HG03039 (cell line): ENCODE results near the gene RNF115.
"Not testable (repeated sequence)": the region's sequence is repeated elsewhere in the genome, so short reads cannot be mapped to it uniquely, and the experiment has no call there.

Experiments used
- ATAC-seq: cut with Tn5 transposase; IDR thresholded peaks from one replicate; pipeline ENCODE4 v1.9.1; 2021; ENCODE audit warnings: mild to moderate bottlenecking, moderate library complexity; ENCODE audit not compliant: unreplicated experiment

Gene RNF115

DNA sequence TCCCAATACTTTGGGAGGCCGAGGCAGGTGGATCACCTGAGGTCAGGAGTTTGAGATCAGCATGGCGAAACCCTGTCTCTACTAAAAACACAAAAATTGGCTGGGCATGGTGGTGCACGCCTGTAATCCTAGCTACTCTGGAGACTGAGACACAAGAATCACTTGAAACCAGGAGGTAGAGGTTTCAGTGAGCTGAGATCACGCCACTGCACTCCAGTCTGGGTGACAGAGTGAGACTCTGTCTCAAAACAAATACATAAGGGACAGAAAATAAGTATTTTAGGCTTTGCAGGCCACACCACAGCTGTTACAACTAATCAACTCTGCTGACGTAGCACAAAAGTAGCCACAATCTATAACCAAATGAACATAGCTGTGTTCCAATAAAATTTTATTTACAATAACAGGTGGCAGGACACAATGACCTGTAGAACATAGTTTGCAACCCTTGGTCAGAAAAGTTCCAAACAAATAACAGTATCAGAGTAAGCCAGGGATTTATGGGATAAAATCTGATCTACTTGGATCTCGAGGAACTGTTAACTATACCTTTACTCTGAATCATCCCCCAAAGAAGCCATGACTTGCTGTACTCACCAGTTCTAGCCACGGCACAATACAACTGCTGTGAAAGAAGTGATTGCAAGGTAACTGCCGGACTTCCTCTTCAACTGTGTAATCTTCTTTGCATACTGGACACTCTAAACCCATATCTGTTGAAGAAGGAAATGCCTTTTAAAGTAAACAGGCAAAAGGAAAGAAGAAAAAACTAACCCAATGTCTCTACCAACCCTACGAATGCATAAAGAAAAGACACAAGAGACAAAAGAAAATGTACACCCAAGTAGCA is 76.3 kb downstream of the RNF115 start:
- no peak for ATAC-seq

- ATAC-seq, result no peak
These were observed 83.6 kb downstream of the RNF115 start for GRCh38 chr1:145740269-145740668.

GRCh38 chr1:145736191-145736590 is 87.7 kb downstream of the RNF115 start:
- ATAC-seq, result no peak

DNA sequence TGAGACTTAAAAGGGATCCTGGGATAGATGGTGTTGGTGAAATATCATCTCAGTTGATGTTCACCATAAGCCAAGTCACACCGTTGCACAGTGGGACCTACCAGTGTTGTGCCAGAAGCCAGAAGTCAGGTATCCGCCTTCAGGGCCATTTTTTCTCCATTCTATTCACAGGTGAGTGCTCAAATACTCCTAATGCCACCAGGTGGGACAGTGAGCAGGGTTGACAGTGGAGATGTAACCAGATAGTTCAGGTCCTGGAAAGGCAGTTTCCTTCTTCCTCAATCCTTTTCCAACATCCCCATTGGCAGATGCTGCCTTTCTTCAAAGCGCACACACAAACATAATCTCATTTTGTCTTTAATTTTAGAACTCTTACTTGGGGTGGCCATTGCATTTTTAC is 93.0 kb downstream of the RNF115 start:
- ATAC-seq, result no peak

- no peak for ATAC-seq
These were observed 93.4 kb downstream of the RNF115 start for GRCh38 chr1:145730467-145730866.

DNA sequence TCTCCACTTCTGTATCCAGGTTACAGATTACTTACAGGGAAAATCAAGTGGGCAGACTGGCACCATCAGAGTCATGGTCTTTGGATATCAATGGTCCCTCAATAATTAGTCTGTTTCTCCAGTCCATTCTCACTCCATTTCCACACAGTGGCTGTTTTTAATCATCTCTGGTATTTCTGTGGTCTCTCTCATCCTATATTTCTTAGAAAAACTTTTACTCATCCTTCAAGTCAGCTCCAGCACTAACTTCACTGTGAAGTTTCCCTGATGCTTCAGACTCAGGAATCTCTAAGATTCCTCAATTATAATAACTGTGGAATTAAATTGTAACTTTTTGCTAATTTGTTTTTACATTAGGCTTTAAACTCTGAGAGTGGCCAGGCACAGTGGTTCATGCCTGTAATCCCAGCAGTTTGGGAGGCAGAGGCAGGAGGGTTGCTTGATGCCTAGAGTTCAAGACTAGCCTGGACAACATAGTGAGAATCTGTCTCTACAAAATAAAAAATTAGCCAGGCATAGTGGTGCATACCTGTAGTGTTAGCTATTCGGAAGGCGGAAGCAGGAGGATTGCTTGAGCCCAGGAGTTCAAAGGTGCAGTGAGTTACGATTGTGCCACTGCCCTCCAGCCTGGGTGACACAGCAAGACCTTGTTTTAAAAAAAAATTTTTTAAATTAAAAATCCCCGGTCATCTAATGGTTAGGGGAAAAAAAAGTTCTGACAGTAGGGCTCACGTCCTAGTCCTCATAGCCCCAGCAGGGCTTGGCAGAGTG is 94.0 kb downstream of the RNF115 start:
- ATAC-seq, result no peak

DNA sequence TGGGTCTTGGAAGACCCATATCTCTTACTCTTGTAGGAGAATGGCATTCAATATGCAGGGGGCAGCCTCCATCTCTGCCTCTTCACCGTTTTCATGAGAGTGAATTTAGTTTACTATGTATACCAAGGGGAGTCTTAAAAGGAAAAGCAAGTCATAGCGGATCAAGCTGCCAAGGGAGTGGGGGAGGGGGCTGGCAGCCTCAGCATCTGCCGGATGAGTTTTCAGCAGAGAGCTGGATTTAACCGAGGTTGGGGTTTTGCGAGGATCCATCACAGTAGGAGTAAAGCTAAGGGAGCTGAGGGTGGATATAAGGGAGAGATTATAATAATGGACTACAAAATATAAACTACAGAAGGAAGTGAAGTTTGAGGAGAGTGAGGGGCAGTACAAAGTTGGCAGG is 94.7 kb downstream of the RNF115 start:
- no peak for ATAC-seq

DNA sequence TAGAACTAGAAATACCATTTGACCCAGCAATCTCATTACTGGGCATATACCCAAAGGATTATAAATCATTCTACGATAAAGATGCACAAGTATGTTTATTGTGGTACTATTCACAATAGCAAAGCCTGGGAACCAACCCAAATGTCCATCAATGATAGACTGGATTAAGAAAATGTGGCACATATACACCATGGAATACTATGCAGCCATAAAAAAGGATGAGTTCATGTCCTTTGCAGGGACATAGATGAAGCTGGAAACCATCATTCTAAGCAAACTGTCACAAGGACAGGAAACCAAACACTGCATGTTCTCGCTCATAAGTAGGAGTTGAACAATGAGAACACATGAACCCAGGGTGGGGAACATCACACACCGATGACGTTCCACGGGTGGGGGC is 97.7 kb downstream of the RNF115 start:
- not testable (repeated sequence) for ATAC-seq

GRCh38 chr1:145720878-145721671 is 102.8 kb downstream of the RNF115 start:
- no peak for ATAC-seq

DNA sequence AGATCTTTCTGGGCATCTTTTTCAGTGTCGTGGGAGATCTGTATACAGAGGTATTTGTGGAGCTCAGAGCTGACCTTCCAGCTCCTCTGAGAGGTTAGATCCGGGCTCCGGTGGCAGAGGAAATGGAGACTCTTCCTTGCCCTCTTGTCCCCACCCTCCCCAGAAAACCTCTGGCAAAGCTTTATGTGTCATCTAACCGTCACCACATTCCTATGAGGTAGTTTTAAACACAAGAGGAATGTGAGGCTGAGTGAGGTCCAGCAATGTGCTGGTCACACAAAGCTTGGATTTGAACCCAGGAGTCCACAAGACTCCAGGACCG is 103.4 kb downstream of the RNF115 start:
- no peak for ATAC-seq

DNA sequence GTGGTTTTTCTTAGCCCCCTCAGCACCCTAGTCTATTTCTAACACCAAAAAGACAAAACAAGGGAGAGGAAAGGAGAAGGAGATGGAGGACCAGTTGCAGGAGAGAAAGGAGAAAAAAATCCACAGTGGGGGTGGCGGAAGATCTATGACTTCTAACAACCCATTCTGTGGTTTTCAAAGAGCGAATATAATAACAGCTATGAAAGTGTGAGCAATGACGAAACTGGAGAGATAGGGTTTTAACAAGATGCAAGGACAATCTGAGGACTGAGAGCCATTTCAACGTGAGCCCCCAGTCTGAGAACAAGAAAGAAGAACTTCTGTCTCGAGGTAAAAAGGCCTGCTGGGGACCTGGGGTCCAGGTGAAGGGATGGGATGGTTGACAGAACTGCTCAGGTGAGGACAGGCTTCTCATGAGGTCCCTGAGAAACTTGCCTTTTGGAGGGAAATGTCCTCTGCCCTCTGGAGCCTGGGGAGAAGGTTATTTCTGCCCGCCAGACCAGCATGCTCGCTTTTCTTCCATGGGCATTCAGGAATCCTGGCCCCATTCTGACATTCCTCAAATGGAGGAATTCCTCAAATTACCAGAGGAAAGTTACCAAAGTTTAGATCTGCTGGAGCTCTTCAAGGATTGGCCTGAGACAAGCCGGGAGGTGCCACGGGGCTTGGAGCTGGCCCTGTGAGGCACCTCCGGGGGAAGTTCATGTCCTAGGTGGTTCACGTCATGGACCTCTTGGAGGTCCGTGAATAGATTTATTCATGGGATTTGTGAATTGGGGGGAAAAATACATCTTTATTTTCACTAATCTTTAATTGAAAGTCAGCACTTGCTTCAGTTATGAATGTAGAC is 104.4 kb downstream of the RNF115 start, which contains the start of gene CD160:
TSS of gene CD160 (plus strand) at position 270 of the 850 bp plus-strand sequence. CDS start 8,829 bp downstream, outside the sequence.
- ATAC-seq, result no peak

- not testable (repeated sequence) for ATAC-seq
These were observed 105.4 kb downstream of the RNF115 start for GRCh38 chr1:145718465-145718864.

DNA sequence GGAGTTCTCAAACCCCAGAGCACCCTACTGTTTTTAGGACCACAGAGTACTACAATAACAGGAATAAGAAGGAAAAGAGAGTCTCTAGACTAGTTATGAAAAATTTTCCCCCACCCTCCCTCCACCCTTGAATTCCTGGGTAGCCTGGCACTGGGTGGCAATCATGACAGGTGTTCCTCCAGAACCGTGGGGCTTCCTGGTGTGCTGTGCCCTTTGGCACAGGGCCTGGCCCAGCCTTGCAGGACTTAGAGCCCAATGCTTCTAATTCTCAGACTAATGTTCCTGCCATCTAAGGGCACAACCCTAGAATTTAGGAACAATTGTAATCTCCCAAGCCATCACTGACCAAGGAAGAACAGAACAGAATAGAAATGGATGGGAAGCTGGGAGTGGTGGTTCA is 106.1 kb downstream of the RNF115 start:
- no peak for ATAC-seq

DNA sequence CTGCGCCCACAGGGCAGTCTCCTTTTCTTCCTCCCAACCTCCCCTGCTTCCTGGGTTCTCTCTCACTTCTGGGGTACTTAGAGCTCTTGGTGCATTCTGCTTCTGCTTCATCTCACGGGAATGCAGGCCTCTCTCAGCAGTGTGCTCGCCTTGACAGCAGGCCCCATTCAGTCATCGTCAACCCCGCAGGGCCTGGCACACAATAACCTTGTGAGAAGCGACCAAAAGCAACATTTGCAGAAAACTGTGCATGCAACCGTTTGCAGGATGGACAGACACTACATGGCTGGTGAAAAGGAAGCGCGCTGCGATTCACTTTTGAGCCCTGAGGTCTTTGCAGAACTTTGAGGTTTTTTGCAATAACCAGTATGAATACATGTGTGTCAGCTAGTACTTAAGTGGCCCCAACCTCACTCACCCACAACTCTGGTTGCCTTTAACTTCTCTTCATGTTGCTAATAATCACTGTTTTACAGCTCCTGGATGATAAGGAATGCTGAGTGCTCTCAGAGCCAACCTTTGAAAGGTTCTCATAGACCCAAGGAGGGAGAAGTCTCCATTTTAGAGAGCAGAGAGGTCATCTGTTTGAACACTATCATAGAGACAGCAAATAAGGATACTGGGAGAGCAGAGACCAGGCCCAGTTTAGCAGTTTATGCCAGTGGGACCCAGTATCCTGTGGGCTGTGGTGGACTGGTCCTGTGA is 107.1 kb downstream of the RNF115 start:
- no peak for ATAC-seq

DNA sequence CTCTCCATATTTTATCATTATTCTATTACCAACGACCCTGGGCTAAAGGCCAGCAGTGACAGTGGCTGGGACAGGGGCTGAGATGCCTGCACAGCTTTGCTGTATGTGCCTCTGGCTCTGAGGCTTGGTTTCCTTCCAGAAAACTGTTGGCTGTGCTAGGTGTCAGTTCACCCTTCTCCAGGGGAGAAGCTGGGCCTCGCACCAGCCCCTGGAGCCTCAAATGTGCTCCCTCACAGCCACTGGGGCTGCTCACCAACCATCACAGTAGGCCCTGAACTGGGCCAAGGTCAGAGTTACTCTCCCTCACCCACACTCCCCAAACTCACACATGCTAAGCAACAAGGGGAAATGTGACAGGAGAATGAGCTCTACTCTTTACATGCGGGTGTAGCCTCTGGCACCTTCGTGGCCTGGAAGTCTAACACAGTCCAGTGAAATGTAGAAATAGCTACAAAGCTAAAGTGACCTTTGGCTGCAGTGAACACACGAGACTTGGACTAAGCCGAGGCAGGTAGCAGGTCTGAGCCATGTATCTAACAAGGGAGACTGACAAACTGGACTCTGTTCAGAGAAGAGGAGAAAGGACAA is 109.3 kb downstream of the RNF115 start:
- no peak for ATAC-seq

GRCh38 chr1:145711213-145711651 is 112.7 kb downstream of the RNF115 start:
- no peak for ATAC-seq

- no peak for ATAC-seq
These were observed 113.4 kb downstream of the RNF115 start for GRCh38 chr1:145710291-145711027.

GRCh38 chr1:145708063-145708462 is 115.8 kb downstream of the RNF115 start:
- ATAC-seq, result no peak
